Breast epithelium (tissue), 3 donors: ENCODE measurements around the gene CNOT2.

Source experiments
- POLR2A ChIP-seq: fragments of 450-650 bp; IDR thresholded peaks from one replicate; pipeline ENCODE4 v1.6.1; 2016; ENCODE audit warnings: antibody characterized with exemption, mild to moderate bottlenecking, moderate library complexity
- POLR2AphosphoS5 ChIP-seq, 3 donors: sonication (generic); formaldehyde crosslinking; IDR thresholded peaks; one replicate each; pipeline ENCODE4 v1.6.1; 2017; ENCODE audit warnings: antibody characterized with exemption in 3 of 3
- TF ChIP-seq, protein P1 (sequence below), 3 donors: fragments of 450-650 bp; IDR thresholded peaks; one replicate each; pipeline ENCODE4 v1.5.1; 2016 to 2017; ENCODE audit warnings: antibody characterized with exemption in 3 of 3, mild to moderate bottlenecking in 3 of 3, moderate library complexity in 3 of 3

DNA sequence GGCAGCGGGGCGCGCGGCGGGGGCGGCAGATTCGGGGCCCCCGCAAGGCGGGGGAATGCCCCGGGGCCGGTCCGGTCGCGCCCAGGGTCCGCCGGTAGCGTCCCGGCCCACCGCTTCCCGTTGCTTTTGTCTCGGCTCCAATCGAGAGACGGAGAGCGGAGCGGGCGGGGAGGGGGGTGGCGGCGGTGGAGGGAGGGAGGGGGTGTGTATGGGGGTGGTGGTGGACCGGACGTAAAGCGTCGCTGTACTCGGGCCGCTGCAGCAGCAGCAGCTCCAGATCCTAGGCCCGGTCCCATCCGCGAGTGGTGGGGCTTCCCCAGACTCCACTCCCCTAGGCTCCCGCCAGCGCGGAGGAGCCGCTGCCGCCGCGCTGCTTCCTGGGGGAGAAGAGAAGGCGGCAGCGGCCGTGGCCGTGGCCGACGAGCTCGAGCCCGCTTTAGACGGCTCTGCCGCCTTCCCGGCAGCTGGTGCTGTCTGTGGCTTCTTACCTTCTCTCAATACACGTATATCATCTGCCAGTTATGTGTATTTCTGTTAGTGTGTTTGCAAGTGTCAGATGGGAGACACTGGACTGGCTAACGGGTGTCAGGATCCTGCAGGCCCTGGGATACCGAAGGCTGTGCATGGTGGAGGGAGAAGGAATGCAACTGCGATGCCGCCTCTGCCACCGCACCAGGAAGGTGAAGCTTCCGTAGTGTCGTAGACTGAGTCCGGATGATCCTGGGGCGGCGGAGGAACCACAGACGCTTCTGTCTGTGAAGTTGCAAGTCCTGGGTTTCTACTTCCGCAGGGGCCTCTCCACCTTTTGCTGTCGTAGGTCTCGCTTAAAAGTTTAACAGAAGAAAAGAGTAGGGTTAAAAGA lies 508 bp downstream of the CNOT2 start:
- TF ChIP-seq, protein P1, sequence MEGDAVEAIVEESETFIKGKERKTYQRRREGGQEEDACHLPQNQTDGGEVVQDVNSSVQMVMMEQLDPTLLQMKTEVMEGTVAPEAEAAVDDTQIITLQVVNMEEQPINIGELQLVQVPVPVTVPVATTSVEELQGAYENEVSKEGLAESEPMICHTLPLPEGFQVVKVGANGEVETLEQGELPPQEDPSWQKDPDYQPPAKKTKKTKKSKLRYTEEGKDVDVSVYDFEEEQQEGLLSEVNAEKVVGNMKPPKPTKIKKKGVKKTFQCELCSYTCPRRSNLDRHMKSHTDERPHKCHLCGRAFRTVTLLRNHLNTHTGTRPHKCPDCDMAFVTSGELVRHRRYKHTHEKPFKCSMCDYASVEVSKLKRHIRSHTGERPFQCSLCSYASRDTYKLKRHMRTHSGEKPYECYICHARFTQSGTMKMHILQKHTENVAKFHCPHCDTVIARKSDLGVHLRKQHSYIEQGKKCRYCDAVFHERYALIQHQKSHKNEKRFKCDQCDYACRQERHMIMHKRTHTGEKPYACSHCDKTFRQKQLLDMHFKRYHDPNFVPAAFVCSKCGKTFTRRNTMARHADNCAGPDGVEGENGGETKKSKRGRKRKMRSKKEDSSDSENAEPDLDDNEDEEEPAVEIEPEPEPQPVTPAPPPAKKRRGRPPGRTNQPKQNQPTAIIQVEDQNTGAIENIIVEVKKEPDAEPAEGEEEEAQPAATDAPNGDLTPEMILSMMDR (IDR thresholded peaks at IDR 0.05) = no peak
- no peak for TF ChIP-seq POLR2A
- peak in 2 of 3 donors; percentile 14 to 52 for TF ChIP-seq POLR2AphosphoS5 (IDR thresholded peaks at IDR 0.05)
